Ishikawa (cell line): ENCODE results near the gene ZBED6.

Experiments
- CEBPB ChIP-seq: IDR thresholded peaks from 2 replicates; pipeline ENCODE4 v1.6.1; 2012
- CREB1 ChIP-seq: IDR thresholded peaks from 2 replicates; pipeline ENCODE4 v1.6.1; 2012; ENCODE audit warnings: low read depth
- EGR1 ChIP-seq: IDR thresholded peaks from 2 replicates; pipeline ENCODE4 v1.6.1; 2012
- EP300 ChIP-seq: IDR thresholded peaks from 2 replicates; pipeline ENCODE4 v1.6.1; 2012; ENCODE audit warnings: borderline replicate concordance
- FOXM1 ChIP-seq: IDR thresholded peaks from 2 replicates; pipeline ENCODE4 v1.6.1; 2012; ENCODE audit warnings: low read depth, borderline replicate concordance
- MAX ChIP-seq: IDR thresholded peaks from 2 replicates; pipeline ENCODE4 v1.6.1; 2012
- NFIC ChIP-seq: IDR thresholded peaks from 2 replicates; pipeline ENCODE4 v1.6.1; 2012
- RAD21 ChIP-seq: IDR thresholded peaks from 2 replicates; pipeline ENCODE4 v1.6.1; 2012; ENCODE audit warnings: low read depth
- REST ChIP-seq: IDR thresholded peaks from 2 replicates; pipeline ENCODE4 v1.6.1; 2012; ENCODE audit warnings: low read depth, mild to moderate bottlenecking
- TAF1 ChIP-seq: IDR thresholded peaks from 2 replicates; pipeline ENCODE4 v1.6.1; 2012; ENCODE audit warnings: low read depth, mild to moderate bottlenecking
- TCF12 ChIP-seq: IDR thresholded peaks from 2 replicates; pipeline ENCODE4 v1.6.1; 2012; ENCODE audit warnings: low read depth
- TEAD4 ChIP-seq: IDR thresholded peaks from 2 replicates; pipeline ENCODE4 v1.6.1; 2012
- USF1 ChIP-seq: IDR thresholded peaks from 2 replicates; pipeline ENCODE4 v1.6.1; 2012
- YY1 ChIP-seq: IDR thresholded peaks from 2 replicates; pipeline ENCODE4 v1.6.1; 2012; ENCODE audit warnings: low read depth
- ZBTB7A ChIP-seq: IDR thresholded peaks from 2 replicates; pipeline ENCODE4 v1.6.1; 2012; ENCODE audit warnings: low read depth

The ZBED6 gene

GRCh38 chr1:203840208-203840808 is 44.9 kb downstream of the ZBED6 start:
- TF ChIP-seq TCF12, result no peak
- TF ChIP-seq FOXM1, result no peak
- no peak for TF ChIP-seq ZBTB7A
- no peak for TF ChIP-seq EP300
- TF ChIP-seq CEBPB, result no peak
- TF ChIP-seq MAX, result no peak
- TF ChIP-seq NFIC, result no peak
- no peak for TF ChIP-seq REST
- TF ChIP-seq EGR1, result no peak
- TF ChIP-seq TAF1, result no peak
- TF ChIP-seq CREB1, result no peak
- TF ChIP-seq YY1, result no peak
- TF ChIP-seq USF1, result no peak
- no peak for TF ChIP-seq RAD21
- TF ChIP-seq TEAD4, result no peak

GRCh38 chr1:203842559-203842876 is 47.1 kb downstream of the ZBED6 start:
- TF ChIP-seq TCF12 (no peak), REST (no peak), FOXM1 (no peak)

GRCh38 chr1:203843435-203843834 is 48.0 kb downstream of the ZBED6 start:
- TF ChIP-seq TCF12, result no peak
